A673 (cell line): ENCODE data around the gene SLC36A3. TPM values are rescaled to one million over a fixed set of nuclear protein-coding genes. Genes with fewer than 3 reads are reported as not detected.
"Not testable (repeated sequence)": the region's sequence is repeated elsewhere in the genome, so short reads cannot be mapped to it uniquely, and the experiment has no call there.

ENCODE experiments used
- BruUV-seq: library from RNA; stranded (reverse); fragments of 400-500 nt; replicated peaks from 2 replicates; lab custom pipeline; 2021; lab: Mats Ljungman, UMichigan
- CTCF ChIA-PET: fragments of 300-600 bp; sonication (Branson Sonifier 250); formaldehyde crosslinking; loops from one replicate; lab custom pipeline; 2022; ENCODE audit warnings: antibody characterized with exemption; lab: Charles Lee
- POLR2A ChIA-PET: fragments of 300-600 bp; sonication (Branson Sonifier 250); formaldehyde crosslinking; loops from one replicate; lab custom pipeline; 2022; ENCODE audit warnings: antibody characterized with exemption; ENCODE audit not compliant: low non-redundant PET; lab: Charles Lee
- DNase-seq: peaks from one replicate; pipeline ENCODE4 v3.0.0-alpha.2; 2015; ENCODE audit warnings: low spot score
- H3K27ac ChIP-seq: fragments of 200-600 bp; sonication (generic); 2 replicates; pipeline ENCODE4 v1.5.1; 2016; ENCODE audit warnings: mixed run types, low read depth, mild to moderate bottlenecking, mixed read lengths, antibody characterized with exemption, low read length; ENCODE audit not compliant: poor library complexity, severe bottlenecking
- H3K27me3 ChIP-seq: fragments of 200-600 bp; sonication (generic); replicated peaks from 2 replicates; pipeline ENCODE4 v1.6.1; 2017; ENCODE audit warnings: mixed run types, low read depth, mild to moderate bottlenecking, mixed read lengths, antibody characterized with exemption, low read length; ENCODE audit not compliant: insufficient read depth, poor library complexity
- H3K36me3 ChIP-seq: fragments of 200-600 bp; sonication (generic); 2 replicates; pipeline ENCODE4 v1.6.1; 2016; ENCODE audit warnings: mixed run types, mild to moderate bottlenecking, mixed read lengths, antibody characterized with exemption, low read length; ENCODE audit not compliant: insufficient read depth, poor library complexity, severe bottlenecking
- H3K4me1 ChIP-seq: fragments of 200-600 bp; sonication (generic); 2 replicates; pipeline ENCODE4 v1.6.1; 2017; ENCODE audit warnings: mixed run types, mild to moderate bottlenecking, mixed read lengths, antibody characterized with exemption, low read length; ENCODE audit not compliant: insufficient read depth, poor library complexity, severe bottlenecking
- H3K4me3 ChIP-seq: fragments of 200-600 bp; sonication (generic); 2 replicates; pipeline ENCODE4 v1.5.1; 2016; ENCODE audit warnings: low read depth, mixed run types, mild to moderate bottlenecking, mixed read lengths, low read length; ENCODE audit not compliant: poor library complexity, severe bottlenecking
- H3K9me3 ChIP-seq: fragments of 200-600 bp; sonication (generic); 2 replicates; pipeline ENCODE4 v1.6.1; 2016; ENCODE audit warnings: mixed run types, low read depth, mild to moderate bottlenecking, mixed read lengths, antibody characterized with exemption, low read length; ENCODE audit not compliant: poor library complexity, severe bottlenecking
- CTCF ChIP-seq: fragments of 300-800, 200-600 bp; sonication (generic); conservative IDR thresholded peaks from 2 replicates; pipeline ENCODE4 v1.5.1; 2017; ENCODE audit warnings: low read depth, mild to moderate bottlenecking, antibody characterized with exemption, low read length, moderate library complexity, mixed read lengths
- EZH2 ChIP-seq: fragments of 200-600 bp; sonication (generic); IDR thresholded peaks from 2 replicates; pipeline ENCODE4 v1.6.1; 2017; ENCODE audit warnings: borderline replicate concordance, low read depth, mild to moderate bottlenecking, mixed read lengths, antibody characterized with exemption, low read length; ENCODE audit not compliant: poor library complexity, severe bottlenecking
- intact Hi-C: fragments of 100-400 bp; cut with micrococcal nuclease; formaldehyde crosslinking; loops from one replicate; pipeline ENCODE4 v1.10.0; 2022; ENCODE audit not compliant: unreplicated experiment
- total RNA-seq: library from RNA; stranded (reverse); gene quantifications from 2 replicates; pipeline ENCODE4 v1.2.3, GENCODE V29; 2021

SLC36A3 gene
- total RNA-seq, 1 experiment from 2014 or later, result not detected

- intact Hi-C loops, result no loop called here
- no peaks in the 10 kb centered on the region for H3K36me3 ChIP-seq
- DNase-seq, result no peak
- H3K4me3 ChIP-seq, result no peak overlapping the region
- ChIA-PET POLR2A (no interaction called here), CTCF (interaction anchor here (0.7 kb wide), 1 partner anchor 27 kb away, joined by 3 read pairs; no protein-coding TSS in a partner anchor)
- no peak overlapping the region for H3K27ac ChIP-seq
- H3K9me3 ChIP-seq, result no peaks in the 10 kb centered on the region
- no peaks in the 10 kb centered on the region for H3K27me3 ChIP-seq
- no TSS peak for BruUV-seq
- TF ChIP-seq EZH2 (no peak), CTCF (no peak)
- peaks cover 7% of the 10 kb centered on the region for H3K4me1 ChIP-seq
Observed at GRCh38 chr5:151255621-151256286, 47.8 kb downstream of the SLC36A3 start.

GRCh38 chr5:151254990-151255389 lies 48.6 kb downstream of the SLC36A3 start:
- POLR2A ChIA-PET, CTCF ChIA-PET, H3K4me3 ChIP-seq, H3K27ac ChIP-seq, H3K4me1 ChIP-seq, DNase-seq, H3K9me3 ChIP-seq, BruUV-seq, H3K36me3 ChIP-seq, intact Hi-C loops, H3K27me3 ChIP-seq: not testable (repeated sequence)

GRCh38 chr5:151254556-151254955 lies 49.0 kb downstream of the SLC36A3 start:
- Histone ChIP-seq H3K36me3 (no peaks in the 10 kb centered on the region), H3K4me1 (peaks cover 7% of the 10 kb centered on the region), H3K9me3 (no peaks in the 10 kb centered on the region), H3K4me3 (no peak overlapping the region), H3K27ac (no peak overlapping the region), H3K27me3 (no peaks in the 10 kb centered on the region)
- POLR2A ChIA-PET, result no interaction called here
- no peak for DNase-seq
- BruUV-seq, result no TSS peak
- CTCF ChIA-PET, result no interaction called here
- intact Hi-C loops, result no loop called here
- TF ChIP-seq EZH2, result no peak
- TF ChIP-seq CTCF, result no peak

- Histone ChIP-seq H3K36me3 (no peaks in the 10 kb centered on the region), H3K4me3 (peak overlapping the region; percentile 59), H3K9me3 (no peaks in the 10 kb centered on the region), H3K4me1 (peaks cover 7% of the 10 kb centered on the region), H3K27me3 (no peaks in the 10 kb centered on the region), H3K27ac (no peak overlapping the region)
- TF ChIP-seq CTCF (no peak), EZH2 (no peak)
- BruUV-seq, result no TSS peak
- no peak for DNase-seq
- ChIA-PET CTCF (no interaction called here), POLR2A (no interaction called here)
- intact Hi-C loops, result no loop called here
Observed at GRCh38 chr5:151253605-151253950, 50.0 kb downstream of the SLC36A3 start.
